ENCODE measurements around the gene ADGRA3. TPM values are rescaled to one million over a fixed set of nuclear protein-coding genes. Genes with fewer than 3 reads are reported as not detected.

Gene ADGRA3
- total RNA-seq, 1 experiment from 2014 or later, result 29.0 TPM

DNA sequence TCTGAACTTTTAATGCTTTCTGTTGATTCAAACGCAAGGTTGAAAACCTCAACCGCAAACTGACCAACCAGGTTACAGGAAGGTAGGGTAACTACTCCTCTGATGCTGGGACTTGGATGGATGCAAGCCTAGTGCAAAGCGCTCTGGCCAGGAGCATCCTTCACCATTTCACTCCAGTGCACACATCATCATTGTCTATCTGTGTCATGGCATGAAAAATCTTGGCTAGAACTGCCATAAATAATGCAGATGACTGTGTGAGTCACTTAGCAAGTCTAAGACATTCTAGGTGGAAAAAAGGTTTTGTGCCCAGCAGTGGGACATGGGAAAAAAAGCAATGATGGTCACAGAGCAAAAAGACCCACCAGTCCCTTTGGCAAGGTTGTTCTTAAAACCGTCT is 10.9 kb downstream of the ADGRA3 start:
- DNase-seq, result peak; percentile 30
- Histone ChIP-seq H3K4me1 (ENCODE audit: insufficient read depth, low read length) (peaks cover 20% of the 10 kb centered on the region), H3K9me3 (ENCODE audit: low read length) (no peaks in the 10 kb centered on the region), H3K27me3 (ENCODE audit: low read length) (no peaks in the 10 kb centered on the region), H3K4me3 (ENCODE audit: low read length) (no peak overlapping the region), H3K79me2 (ENCODE audit: low read length) (peaks cover 10% of the 10 kb centered on the region), H4K20me1 (ENCODE audit: low read length) (peaks cover 29% of the 10 kb centered on the region; the same call in 1 of the 2 replicates), H2AFZ (ENCODE audit: low read length) (no peak overlapping the region), H3F3A (ENCODE audit: low read length, unreplicated experiment) (peaks cover 9% of the 10 kb centered on the region), H3K9ac (ENCODE audit: low read length) (no peak overlapping the region), H3K27ac (ENCODE audit: low read length) (no peak overlapping the region), H3K36me3 (ENCODE audit: low read depth, low read length) (no peaks in the 10 kb centered on the region), H3K4me2 (ENCODE audit: low read length) (no peak overlapping the region), H3K9me2 (replicated peaks; ENCODE audit: low read length) (no peaks in the 10 kb centered on the region)
- intact Hi-C loops (cut with micrococcal nuclease), result loop anchor here (5.0 kb wide), 1 partner anchor 88 kb away; no protein-coding TSS in a partner anchor
- POLR2A ChIA-PET (ENCODE audit: unreplicated experiment), result no interaction called here
- ATAC-seq, result no peak
- TF ChIP-seq EZH2 (IDR thresholded peaks at IDR 0.05; ENCODE audit: low read length, unreplicated experiment), result no peak
- TF ChIP-seq EZH2phosphoT487 (IDR thresholded peaks at IDR 0.05; ENCODE audit: borderline replicate concordance, low read length), result no peak
- TF ChIP-seq, protein P1, sequence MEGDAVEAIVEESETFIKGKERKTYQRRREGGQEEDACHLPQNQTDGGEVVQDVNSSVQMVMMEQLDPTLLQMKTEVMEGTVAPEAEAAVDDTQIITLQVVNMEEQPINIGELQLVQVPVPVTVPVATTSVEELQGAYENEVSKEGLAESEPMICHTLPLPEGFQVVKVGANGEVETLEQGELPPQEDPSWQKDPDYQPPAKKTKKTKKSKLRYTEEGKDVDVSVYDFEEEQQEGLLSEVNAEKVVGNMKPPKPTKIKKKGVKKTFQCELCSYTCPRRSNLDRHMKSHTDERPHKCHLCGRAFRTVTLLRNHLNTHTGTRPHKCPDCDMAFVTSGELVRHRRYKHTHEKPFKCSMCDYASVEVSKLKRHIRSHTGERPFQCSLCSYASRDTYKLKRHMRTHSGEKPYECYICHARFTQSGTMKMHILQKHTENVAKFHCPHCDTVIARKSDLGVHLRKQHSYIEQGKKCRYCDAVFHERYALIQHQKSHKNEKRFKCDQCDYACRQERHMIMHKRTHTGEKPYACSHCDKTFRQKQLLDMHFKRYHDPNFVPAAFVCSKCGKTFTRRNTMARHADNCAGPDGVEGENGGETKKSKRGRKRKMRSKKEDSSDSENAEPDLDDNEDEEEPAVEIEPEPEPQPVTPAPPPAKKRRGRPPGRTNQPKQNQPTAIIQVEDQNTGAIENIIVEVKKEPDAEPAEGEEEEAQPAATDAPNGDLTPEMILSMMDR (conservative IDR thresholded peaks at IDR 0.05; ENCODE audit: low read depth, low read length), result no peak
- BruUV-seq (replicated peaks), result no TSS peak
- CTCF ChIA-PET, result no interaction called here

DNA sequence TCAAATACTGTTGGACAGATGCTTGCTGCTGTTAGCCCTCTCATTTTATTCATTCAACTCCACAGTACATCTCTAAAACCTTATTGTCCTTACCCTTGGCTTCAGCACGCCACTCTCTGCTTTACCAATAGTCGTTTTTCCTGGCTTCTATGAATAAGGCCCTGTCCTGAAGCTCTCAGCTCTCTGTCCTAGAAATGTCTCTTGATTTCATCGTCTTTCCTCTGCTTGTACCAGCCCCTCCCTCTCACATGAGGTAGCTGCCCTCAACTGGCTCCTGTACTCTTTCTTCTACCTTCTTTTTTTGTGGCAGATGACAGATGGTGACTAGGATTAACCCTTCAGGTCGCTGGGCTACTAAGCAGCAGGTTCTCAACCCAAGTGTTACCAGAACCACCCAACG is 11.4 kb downstream of the ADGRA3 start:
- Histone ChIP-seq H3K4me2 (ENCODE audit: low read length) (no peak overlapping the region), H3K4me3 (ENCODE audit: low read length) (no peak overlapping the region), H3K27me3 (ENCODE audit: low read length) (no peaks in the 10 kb centered on the region), H3K79me2 (ENCODE audit: low read length) (peaks cover 14% of the 10 kb centered on the region), H2AFZ (ENCODE audit: low read length) (no peak overlapping the region), H3K9me3 (ENCODE audit: low read length) (no peaks in the 10 kb centered on the region), H3F3A (ENCODE audit: low read length, unreplicated experiment) (peaks cover 9% of the 10 kb centered on the region), H3K36me3 (ENCODE audit: low read depth, low read length) (no peaks in the 10 kb centered on the region), H4K20me1 (ENCODE audit: low read length) (peaks cover 31% of the 10 kb centered on the region; the same call in 1 of the 2 replicates), H3K4me1 (ENCODE audit: insufficient read depth, low read length) (peaks cover 25% of the 10 kb centered on the region), H3K27ac (ENCODE audit: low read length) (no peak overlapping the region), H3K9ac (ENCODE audit: low read length) (no peak overlapping the region), H3K9me2 (replicated peaks; ENCODE audit: low read length) (no peaks in the 10 kb centered on the region)
- DNase-seq (no peak), ATAC-seq (no peak)
- TF ChIP-seq EZH2phosphoT487 (IDR thresholded peaks at IDR 0.05; ENCODE audit: borderline replicate concordance, low read length) (no peak), EZH2 (IDR thresholded peaks at IDR 0.05; ENCODE audit: low read length, unreplicated experiment) (no peak)
- TF ChIP-seq, protein P1 (conservative IDR thresholded peaks at IDR 0.05; ENCODE audit: low read depth, low read length), result no peak
- intact Hi-C loops (cut with micrococcal nuclease), result loop anchor here (5.0 kb wide), 1 partner anchor 87 kb away; no protein-coding TSS in a partner anchor
- CTCF ChIA-PET, result no interaction called here
- no TSS peak for BruUV-seq (replicated peaks)
- POLR2A ChIA-PET (ENCODE audit: unreplicated experiment), result no interaction called here

DNA sequence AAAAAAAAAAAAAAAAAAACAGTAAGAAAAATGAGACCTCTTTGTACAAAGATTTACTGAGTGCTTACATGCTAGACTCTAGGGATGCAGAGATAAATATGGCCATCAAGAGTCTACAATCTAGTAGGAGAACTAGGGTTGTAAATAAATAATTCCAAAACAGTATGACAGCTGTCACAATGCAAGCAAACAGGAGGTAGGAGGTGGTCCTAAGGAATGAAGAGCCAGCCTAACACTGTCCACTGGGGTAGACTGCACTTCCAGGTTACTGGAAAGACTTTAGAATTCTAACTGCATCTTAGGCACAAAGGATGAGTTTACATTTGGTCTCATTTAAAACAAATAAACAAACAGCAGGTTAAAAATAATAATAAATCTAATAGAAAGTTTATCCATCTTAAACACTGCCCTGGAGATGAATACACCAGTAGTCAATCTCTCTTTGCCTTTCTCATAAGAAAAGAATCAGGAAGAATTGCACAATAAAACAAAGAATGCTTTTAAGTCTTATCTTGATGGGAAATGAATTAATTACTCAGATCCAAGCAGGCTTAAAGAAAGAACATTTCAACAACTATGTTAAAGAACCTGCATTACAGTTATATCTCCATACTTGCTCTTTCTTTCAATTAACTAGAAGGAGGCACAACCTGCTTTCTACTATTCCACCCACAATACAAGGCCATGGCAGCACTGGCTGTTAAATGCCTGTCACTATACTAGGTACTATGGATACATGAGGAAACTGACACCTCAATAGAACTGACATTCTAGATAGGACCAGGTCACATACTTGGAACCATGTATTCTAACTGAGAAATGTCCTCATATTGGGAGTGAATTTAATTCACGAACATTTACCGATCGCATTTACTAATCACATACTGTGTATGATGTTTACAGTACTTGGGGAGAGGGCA is 12.7 kb downstream of the ADGRA3 start:
- no peaks in the 10 kb centered on the region for H3K9me3 ChIP-seq (ENCODE audit: low read length)
- H3K27me3 ChIP-seq (ENCODE audit: low read length), result no peaks in the 10 kb centered on the region
- TF ChIP-seq EZH2 (IDR thresholded peaks at IDR 0.05; ENCODE audit: low read length, unreplicated experiment), result no peak
- TF ChIP-seq, protein P1 (conservative IDR thresholded peaks at IDR 0.05; ENCODE audit: low read depth, low read length), result no peak
- TF ChIP-seq EZH2phosphoT487 (IDR thresholded peaks at IDR 0.05; ENCODE audit: borderline replicate concordance, low read length), result no peak
- ATAC-seq (no peak), DNase-seq (peak; percentile 17)
- no peak overlapping the region for H3K4me3 ChIP-seq (ENCODE audit: low read length)
- H3K9ac ChIP-seq (ENCODE audit: low read length), result no peak overlapping the region
- no peak overlapping the region for H3K27ac ChIP-seq (ENCODE audit: low read length)
- peaks cover 9% of the 10 kb centered on the region for H3F3A ChIP-seq (ENCODE audit: low read length, unreplicated experiment)
- BruUV-seq (replicated peaks), result no TSS peak
- no peak overlapping the region for H3K4me2 ChIP-seq (ENCODE audit: low read length)
- peaks cover 32% of the 10 kb centered on the region for H3K4me1 ChIP-seq (ENCODE audit: insufficient read depth, low read length)
- CTCF ChIA-PET, result no interaction called here
- peaks cover 27% of the 10 kb centered on the region for H3K79me2 ChIP-seq (ENCODE audit: low read length)
- H4K20me1 ChIP-seq (ENCODE audit: low read length), result peaks cover 27% of the 10 kb centered on the region; the same call in 1 of the 2 replicates
- no peaks in the 10 kb centered on the region for H3K36me3 ChIP-seq (ENCODE audit: low read depth, low read length)
- H2AFZ ChIP-seq (ENCODE audit: low read length), result no peak overlapping the region
- POLR2A ChIA-PET (ENCODE audit: unreplicated experiment), result no interaction called here
- intact Hi-C loops (cut with micrococcal nuclease), result loop anchor here (5.0 kb wide), 1 partner anchor 86 kb away; no protein-coding TSS in a partner anchor
- no peaks in the 10 kb centered on the region for H3K9me2 ChIP-seq (replicated peaks; ENCODE audit: low read length)
